Activated T-cell treated with anti-CD3 and anti-CD28 coated beads for 1 hour (primary cell): ENCODE data around the gene CAST.
"Not testable (repeated sequence)": the region's sequence is repeated elsewhere in the genome, so short reads cannot be mapped to it uniquely, and the experiment has no call there.

ENCODE experiments used
- DNase-seq: peaks from one replicate; pipeline ENCODE4 v3.0.0-alpha.2; 2020; ENCODE audit warnings: low read depth

CAST gene, protein sequence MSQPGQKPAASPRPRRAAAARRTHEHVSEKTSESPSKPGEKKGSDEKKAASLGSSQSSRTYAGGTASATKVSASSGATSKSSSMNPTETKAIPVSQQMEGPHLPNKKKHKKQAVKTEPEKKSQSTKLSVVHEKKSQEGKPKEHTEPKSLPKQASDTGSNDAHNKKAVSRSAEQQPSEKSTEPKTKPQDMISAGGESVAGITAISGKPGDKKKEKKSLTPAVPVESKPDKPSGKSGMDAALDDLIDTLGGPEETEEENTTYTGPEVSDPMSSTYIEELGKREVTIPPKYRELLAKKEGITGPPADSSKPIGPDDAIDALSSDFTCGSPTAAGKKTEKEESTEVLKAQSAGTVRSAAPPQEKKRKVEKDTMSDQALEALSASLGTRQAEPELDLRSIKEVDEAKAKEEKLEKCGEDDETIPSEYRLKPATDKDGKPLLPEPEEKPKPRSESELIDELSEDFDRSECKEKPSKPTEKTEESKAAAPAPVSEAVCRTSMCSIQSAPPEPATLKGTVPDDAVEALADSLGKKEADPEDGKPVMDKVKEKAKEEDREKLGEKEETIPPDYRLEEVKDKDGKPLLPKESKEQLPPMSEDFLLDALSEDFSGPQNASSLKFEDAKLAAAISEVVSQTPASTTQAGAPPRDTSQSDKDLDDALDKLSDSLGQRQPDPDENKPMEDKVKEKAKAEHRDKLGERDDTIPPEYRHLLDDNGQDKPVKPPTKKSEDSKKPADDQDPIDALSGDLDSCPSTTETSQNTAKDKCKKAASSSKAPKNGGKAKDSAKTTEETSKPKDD

DNA sequence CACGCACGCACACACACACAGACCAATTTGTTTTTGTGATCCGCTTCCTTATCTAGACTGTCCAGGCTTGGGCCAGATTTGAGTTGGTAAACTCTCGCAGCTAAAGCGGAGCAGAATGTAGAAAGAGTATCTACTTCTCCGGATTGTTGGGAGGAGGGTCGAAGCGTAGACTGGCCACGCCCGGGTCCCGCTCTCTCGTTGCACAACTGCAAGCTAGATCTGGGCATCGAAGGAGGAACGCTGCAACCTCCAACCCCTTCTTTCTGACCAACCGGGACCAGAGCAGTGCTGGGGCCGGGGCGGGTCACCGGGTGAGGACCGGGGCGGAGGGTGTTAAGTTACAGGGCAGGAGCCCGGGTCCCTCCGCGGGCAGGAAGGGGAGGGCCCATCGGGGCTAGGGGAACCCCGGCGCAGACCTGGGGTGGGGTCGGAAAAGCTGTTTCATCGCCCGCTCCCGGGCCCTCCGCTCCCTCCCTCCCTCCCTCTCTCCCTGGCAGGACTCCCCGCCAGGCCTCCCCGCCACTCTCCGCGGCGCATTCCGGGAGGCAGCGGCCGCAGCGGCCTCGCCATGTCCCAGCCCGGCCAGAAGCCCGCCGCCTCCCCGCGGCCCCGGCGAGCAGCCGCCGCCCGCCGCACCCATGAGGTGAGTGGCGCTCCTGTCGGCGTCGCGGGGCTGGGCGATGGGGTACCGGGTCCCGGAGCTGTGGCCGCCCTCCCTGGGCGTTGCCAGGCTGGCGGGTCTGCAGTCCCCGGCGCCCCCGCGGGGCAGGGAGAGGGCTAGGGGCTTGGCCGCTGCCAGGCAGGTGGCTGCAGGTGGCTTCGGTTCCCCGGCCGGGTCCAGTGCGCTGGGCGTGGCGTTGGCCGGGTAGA lies at the start of gene CAST:
TSS of gene CAST (plus strand) at position 522 of the 870 bp plus-strand sequence. CDS start at position 569, 47 bp downstream.
- peak; percentile 68 for DNase-seq

DNA sequence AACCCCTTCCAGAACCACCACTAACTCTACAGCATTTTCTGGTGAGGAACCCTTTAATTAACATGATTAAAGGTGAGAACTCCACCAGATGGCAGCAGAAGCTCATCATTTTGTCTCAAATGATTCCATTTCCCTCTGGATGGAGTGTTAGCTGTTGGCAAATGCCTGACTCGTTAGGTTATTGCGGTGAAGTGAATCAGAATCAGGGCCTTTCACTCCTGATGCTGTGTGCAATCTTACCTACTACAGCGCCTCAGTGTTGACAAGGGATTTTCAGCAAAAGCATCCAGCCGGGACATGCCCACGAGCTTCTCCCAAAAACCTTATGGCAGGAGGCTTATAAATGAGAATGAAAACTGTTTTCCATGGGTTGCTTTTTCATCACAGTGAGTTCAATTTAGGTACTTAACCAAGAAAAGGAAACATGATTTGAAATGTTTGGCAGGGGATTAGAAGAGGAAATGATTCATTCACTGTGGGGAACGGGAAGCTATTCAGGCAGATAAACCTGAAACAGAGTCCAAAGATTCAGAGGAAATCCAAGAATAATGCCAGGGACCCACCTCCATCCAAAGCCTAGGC lies 48.0 kb upstream of the CAST start:
- peak; percentile 18 for DNase-seq

DNA sequence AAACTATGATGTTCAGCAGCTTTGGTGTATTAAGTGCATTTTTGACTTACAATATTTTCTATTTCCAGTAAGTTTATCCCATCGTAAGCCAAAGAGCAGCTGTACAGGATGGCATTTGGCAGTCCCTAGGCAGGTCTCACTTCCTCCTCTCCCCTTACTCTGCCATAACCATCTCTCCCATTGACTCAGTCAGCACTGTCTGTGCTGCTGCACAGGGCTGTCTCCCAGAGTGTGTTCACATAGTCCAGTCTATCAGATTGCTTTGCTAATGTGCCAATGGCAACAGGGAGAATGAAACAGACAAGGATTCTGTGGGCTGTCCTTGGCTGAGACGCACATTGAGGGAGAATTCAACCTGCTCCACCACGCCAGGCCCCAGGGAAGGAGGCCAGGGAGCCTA lies 47.0 kb upstream of the CAST start:
- DNase-seq: no peak

DNA sequence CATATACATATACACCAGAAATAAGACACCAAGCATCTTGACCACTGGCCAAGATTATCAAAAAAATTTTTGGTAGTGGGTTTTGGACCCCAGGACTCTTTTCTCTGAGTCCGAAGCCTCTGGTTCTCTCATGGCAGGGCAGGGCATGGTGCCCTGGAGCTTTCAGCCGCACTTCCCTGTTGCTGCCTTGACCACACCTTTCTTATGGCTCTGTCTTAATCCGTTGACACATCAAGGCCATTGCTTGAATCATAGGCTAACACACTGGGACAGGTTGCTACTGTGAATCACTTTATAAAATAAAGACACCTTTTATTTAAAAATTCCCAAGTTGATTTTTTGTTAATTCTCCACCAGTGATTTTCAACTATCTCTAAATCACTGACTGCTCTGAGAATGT lies 45.4 kb upstream of the CAST start:
- no peak for DNase-seq

DNA sequence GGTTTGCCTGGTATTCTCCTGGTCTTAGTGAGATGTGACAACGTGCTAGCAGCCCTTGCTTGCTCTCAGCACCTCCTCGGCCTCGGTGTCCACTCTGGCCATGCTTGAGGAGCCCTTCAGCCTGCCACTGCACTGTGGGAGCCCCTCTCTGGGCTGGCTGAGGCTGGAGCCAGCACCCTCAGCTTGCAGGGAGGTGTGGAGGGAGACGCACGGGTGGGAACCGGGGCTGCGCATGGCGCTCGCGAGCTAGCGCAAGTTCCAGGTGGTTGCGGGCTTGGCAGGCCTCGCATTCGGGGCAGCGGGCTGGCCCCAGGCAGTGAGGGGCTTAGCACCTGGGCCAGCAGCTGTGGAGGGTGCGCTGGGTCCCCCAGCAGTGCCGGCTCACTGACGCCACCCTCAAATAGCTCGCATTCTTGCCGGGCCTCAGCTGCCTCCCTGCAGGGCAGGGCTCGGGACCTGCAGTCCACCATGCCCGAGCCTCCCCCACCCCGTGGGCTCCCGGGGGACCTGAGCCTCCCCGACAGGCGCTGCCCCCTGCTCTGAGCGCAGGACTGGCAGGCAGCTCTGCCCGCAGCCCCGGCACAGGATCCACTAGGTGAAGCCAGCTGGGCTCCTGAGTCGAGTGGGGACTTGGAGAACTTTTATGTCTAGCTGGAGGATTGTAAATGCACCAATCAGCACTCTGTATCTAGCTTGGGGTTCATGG lies 43.7 kb upstream of the CAST start:
- not testable (repeated sequence) for DNase-seq

DNA sequence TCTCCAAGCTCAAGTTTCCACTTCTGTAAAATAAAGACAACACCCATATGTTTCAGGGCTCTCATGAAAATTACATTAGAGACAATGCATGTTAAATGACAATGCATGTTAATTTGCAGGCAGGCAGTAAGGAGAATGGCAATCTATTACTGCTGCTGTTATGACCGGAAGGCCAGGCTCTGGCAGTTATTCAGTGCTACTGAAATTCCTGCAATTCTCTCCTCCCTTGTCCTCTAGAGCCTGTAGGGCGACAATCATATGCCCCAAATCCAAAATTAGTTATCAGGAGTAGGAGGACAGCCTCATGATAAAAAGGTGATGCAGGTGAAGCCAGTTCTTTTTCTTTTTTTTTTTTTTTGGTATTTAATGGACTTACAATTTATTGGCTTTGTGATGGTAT lies 42.2 kb upstream of the CAST start:
- no peak for DNase-seq

DNA sequence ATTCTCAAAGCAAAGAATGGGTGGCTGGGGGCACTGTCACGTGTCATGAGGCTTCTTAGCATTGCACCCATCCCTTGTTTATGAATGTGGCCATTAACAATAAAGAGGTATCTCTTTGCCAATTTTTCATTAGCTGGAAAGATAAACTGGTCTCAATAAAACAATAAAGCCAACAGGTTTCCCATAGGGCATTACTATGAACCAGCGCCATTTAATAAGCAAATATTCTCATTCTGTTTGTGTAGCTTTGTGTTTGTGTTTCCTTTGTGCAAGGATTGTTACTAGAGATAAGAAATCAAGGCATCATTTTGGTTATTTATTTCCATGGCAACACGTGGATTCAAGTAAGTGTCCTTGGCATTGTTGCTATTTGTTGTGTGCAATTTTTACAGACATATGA lies 37.6 kb upstream of the CAST start:
- DNase-seq: no peak

DNA sequence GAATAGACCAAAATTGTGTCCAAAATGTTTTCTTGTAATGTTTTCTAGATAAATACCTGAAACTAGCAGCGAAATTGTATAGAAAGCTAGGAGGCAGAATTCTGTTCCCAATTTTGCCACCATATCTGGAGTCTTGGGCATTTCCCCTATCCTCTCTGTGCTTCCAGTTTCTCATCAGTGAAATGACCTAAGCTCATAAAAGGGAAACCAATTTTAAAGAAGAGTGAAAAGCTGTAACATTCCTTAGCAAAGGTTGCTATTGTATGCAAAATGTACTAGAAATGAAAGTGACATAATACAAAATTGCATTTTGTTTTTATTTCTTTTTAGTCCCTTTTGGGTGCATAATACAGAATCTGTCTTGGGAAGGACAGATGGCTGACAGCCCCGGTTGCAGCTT lies 36.8 kb upstream of the CAST start:
- no peak for DNase-seq

DNA sequence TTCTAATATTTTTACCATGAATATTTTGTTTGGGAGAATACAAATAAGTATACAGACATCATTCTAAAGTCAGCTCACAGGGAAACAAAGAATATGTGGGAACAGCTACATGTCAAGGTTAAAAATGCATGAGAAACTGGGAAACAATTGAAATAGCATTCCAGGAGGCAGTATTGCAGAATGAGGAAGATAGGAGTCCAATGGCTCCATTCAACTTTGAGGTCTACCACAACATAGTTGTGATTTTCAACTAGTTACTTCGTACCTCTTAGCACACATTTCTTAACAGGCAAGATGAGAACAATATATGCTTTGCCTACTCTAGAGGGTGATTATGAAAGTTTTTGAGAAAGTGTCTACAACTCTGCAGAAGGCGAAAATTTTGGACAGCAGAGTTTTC lies 35.2 kb upstream of the CAST start:
- DNase-seq: no peak

DNA sequence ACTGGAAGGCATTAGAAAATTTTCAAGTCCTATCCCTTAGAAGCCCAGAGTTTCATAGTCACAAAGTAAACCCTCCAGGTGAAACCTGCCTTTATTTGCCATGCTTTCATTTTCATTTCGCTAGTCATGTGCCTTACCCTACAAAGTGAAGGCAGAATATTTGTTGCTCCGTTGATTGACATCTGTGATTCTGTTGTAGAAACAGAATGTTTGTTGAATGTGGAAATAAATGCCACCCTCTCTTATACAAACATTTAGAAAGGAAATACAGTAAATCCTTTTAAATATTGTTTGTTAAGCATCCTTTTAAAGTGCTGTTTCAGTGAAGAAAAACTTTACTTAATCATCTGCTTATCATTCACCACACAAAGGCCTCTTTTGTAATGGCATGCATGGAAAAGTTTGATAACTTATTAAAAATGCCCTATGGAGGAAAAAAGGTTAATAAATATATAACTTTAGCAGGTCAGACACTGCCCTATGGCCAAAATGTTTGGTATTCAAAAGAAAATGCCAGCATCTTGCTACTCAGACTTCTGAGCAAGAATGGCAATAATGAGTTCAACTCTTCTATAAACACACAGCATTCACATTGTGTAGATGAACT lies 34.3 kb upstream of the CAST start:
- DNase-seq: no peak

DNA sequence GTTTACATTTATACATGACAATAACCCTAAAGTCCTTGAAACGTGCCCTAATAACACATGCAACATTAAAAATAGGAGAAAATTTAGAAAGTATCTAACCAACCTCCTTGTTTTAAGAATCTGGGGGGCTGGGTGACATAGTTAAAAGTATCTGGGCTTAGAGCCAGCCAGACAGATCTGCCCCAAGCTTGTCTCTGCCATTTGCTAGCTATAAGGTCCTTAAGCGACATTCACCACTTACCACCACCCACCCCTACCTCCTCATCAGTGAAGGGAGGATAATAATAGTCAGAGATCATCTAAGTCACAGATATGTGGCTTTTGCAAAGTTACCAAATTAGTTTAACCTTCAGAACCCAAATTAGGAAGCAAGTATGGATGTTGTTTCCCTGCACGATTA lies 33.8 kb upstream of the CAST start:
- DNase-seq: no peak

DNA sequence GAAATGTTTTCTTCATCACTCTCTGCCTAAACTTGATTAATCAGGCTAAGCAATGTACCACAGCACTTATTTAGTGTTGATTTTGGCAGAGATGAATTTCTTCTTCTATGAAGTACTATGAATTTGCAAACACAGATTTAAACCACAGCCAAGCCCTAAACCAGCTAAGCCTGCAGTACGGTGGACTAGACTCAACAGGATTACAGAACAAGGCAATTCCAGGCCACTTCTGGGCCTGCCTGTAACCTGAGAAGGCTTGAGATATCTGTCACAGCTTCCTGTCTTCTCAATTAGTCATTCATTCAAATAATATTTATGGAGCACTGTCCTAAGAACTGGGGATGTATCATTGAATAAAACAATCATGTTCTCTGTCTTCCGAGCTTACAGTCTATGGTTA lies 32.4 kb upstream of the CAST start:
- DNase-seq: no peak

DNA sequence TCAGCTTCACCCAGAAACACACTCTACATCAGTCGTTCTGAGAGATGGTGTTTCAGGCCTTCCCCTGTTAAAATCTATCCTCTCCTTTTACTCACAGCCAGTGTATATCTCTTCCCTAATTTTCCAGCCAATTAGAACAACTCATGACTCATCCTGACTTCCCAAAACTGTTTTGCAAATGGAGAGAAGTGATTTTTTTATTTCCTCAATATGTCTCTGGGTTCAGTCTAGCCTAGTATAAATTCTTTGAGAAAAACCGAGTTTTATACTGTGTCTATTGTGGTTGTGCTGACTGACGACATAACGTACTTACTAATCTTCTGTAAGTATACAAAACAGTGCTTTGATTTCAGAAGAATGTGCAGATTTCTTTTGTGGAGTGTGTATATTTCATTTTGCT lies 28.4 kb upstream of the CAST start:
- DNase-seq: no peak

DNA sequence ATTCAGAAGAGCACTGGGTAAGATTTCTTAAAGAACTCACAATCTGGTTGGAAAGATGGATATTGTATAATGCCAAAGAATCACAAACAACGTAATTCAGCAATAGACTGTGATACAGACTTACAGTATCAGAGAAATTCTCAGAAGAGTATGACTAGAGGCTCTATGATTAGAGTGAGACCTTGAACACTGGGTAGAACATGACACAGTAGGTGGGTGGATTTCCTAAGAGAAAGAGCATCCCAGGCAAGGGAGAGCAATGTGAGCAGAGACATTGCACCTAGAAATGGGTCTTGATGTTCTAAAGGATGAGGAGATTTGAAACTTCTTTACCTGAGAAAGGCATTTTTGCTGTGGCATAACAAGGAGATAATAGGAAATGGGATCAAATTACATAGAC lies 27.3 kb upstream of the CAST start:
- DNase-seq: no peak

DNA sequence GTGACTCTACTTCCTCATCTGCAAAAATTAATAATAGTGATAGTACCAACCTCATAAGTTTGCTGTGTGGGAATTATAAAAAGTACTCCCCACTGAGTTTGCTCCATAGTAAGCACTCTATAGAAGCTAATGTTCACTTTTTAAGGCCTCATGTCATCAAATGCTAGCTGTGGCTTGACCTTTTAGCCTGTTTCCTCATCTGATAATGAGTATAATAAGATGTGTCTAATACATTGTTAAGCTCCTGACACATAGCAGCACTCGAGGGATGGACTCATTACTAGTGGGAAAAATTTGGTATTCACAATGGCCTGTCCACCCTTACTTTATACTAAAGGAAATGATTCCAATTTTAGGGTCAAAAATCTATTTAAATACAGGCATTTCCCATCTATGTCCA lies 26.1 kb upstream of the CAST start:
- no peak for DNase-seq

DNA sequence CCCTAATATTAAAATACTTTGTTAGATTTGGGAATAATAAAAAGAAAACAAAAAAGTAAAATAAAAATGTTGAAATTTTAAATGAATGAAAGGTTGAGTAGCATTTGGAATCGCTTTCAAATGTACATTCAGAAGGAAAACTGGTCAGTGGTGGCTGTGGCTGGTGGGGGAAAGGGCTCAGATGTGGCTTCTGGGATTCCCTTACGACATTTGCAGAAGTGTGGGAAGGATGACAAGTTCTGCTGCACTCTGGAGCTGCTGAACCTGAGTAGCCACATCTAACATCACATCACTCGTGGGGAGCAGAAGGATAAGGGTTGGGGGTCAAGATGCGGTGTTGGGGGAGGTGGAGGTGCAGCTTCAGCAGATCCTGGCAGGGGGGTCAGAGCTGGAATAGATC lies 25.6 kb upstream of the CAST start:
- DNase-seq: no peak

DNA sequence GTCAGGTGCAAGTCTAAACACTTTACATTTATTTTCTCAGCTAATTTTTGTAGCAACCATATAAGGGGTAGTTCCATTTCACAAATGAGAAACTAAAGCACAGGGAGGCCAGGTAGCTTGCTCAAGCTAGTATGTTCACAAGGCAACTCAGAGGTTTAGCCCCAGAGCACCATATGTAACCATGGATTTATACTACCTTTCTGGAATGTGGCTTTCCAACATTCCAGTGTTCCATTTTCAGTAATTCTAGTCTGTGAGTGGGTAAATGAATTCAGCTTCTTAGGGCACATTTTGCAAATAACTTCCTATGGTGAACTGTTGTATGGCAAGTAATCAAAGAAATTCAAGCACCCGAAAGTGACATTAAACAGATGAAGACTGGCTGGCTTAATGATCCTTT lies 25.0 kb upstream of the CAST start:
- DNase-seq: no peak

DNA sequence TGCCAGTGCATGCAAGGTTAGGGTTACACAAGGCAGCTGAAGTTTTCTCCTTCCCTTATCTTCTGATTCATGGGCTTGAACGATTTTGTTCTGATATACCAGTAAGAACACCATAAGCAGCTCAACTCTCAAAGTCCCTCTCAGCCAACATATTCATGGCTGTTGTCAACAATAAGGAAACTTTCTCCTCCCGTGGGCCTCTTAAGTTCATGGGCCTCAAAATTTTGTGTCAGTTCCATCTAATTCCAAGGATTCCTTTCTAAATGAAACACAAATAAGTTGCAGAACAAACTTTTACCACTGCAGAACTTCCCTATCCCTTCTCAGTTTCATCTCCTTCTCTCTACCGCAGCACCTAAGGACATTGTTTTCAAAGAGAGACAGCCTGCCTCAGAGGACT lies 23.6 kb upstream of the CAST start:
- DNase-seq: no peak

DNA sequence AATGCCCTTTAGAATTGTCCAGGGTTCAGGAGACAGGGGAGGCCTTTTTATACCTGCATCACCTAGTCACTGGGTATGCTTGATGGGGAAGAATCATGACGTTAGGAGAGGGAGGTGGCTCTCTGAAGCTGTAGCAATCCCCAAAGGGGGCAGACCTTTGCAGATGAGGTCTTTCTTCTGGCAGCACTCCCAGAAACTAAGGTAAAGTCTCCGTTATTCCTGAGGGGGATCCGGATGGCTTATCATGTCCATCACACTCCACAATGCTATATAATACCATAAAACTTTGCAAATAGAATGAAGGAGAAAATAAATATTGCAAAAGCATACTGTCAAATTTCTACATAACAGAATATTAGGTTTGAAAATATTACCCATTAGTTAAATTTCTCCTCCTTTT lies 21.5 kb upstream of the CAST start:
- no peak for DNase-seq

DNA sequence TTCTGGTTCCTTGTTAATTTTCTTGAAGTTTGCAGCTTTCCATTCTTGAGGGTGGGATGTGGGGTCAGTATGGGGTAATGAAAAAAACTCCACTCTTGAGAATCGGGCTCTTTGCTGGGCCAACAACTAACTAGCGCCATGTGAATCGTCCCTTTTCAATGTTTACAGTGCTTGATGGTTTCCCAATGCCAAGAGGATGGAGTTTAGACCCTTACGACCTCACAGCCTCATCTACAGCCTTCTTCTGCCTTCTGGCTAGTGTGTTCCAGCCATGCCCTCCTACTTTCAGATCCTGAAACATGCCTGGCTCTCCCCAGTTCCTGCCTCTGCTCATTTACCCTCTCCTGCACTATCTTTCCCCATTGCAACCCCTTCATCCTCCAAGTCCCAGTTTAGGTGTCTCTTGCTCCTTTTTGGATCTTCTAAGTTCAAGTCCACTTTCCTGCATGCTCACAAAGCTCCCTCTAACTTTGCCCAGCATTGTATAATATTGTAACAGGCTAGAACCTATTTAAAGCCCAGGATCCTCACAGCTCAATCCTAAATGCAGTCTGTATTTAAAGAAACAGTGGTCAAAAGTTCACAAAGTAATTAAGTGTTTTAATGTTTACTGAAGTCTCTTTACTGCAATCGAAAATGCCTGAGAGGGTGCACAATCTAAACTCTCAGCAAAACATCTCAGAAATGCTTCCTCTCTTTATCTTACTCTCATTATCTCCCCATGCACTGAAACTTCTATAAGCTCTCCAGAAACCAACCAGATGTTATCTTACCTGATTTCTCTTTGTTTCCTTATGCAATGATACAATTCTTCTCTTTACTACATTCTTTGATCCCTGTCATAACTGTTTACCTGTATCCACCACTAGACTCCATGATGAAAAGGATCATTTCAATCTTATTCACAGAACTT lies 20.6 kb upstream of the CAST start:
- no peak for DNase-seq
